Upper lobe of left lung (tissue), 4 donors: ENCODE measurements around the gene WNK3.
A peak's percentile ranks its signal among the peaks of the same experiment; 100 is the strongest.

Source experiments
- CTCF ChIP-seq, 6 experiments: fragments of 450-650 bp in 4 of 6; fragments of 200-600 bp in 2 of 6; sonication (generic) in 2 of 6; IDR thresholded peaks; one replicate each; pipeline ENCODE4 v1.5.1; 2016 to 2019; ENCODE audit warnings: antibody characterized with exemption in 6 of 6
- POLR2A ChIP-seq, 4 donors: fragments of 450-650 bp; IDR thresholded peaks; one replicate each; pipeline ENCODE4 v1.5.1; 2016 to 2017; ENCODE audit warnings: antibody characterized with exemption in 4 of 4, mild to moderate bottlenecking in 2 of 4

- TF ChIP-seq CTCF (IDR thresholded peaks at IDR 0.05) = peak in 2 of 6 experiments; percentile 15 to 28
- no peak for TF ChIP-seq POLR2A (IDR thresholded peaks at IDR 0.05)
These were observed 109.5 kb downstream of the WNK3 start for GRCh38 chrX:54248309-54248708.
